DMS53 treated with DMSO at 0.1 percent for 48 hours (cell line): ENCODE measurements around the gene GSTA3.
"Not testable (repeated sequence)": the region's sequence is repeated elsewhere in the genome, so short reads cannot be mapped to it uniquely, and the experiment has no call there.

Source experiments
- DNase-seq: peaks from one replicate; lab custom pipeline; 2025; ENCODE audit not compliant: unreplicated experiment; lab: John Stamatoyannopoulos, UW

GSTA3 gene

DNA sequence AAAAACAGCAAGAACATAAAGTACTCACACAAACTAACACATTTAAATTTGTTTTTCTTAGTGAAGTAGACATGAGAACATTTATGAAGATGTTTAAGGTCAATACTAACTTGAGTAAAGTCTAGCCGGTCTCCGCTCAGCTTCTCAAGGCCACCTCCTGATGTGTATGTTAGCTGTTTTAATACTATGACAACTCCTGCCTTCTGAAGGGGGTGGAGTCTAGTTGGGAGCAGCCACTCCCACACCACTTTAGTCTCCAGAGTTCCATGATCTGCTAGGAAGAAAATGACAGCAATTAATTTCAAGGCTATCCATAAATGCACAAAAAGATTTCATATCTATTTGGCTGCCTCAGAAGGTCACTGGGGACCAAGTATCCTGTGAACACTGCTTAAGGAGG is at the start of gene GSTA3:
Gene GSTA3, minus strand, starts transcription at position 168 of the 400 bp plus-strand sequence. CDS start 3,864 bp downstream, outside the sequence.
- DNase-seq: no peak

DNA sequence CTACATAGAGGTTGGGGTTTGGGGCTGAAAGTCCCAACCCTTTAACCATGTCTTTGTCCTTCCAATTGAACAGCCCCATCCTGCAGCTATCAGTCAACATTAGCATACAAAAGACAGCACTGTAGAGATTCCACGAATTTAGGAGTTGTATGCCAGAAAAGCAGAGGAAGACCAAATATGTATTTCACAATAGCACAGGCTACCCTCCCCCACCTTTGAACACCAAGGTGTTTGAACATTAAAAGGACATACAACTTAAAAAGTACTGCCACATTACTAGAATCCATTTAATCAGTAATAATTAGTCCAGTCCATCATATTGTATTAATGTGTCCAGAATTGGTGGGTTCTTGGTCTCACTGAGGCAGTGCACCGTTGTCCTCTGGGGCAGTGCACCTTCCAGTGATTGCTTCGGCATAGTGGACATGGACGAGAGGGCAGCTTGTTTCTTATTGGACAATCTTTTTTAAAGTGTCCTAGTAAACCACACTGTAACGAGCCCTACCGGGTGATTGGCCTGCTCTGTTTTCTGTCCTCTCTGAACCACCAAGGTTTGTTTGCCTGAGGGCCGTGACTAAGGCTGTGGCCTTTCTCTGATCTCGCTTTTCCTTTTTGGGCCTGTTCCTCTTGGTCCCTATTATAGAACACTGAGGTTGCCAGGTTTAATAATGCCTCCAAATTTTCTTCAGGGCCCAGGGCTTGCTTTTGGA is 49.2 kb upstream of the GSTA3 start:
- no peak for DNase-seq

DNA sequence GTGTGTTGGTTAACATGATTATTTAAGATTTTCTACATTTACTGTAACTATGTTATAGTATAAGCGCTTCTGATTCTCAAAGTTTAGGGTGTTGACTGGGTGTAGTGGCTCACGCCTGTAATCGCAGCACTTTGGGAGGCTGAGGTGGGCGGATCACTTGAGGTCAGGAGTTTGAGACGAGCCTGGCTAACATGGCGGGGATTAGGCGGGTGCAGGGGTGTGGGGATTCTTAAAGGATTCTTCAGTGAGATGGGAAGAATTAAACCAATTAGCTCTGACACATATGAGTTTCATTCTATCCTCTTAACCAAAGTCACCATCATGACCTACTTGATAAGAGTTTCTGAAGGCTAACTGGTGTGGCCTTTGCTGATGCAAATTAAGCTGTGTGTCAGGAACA is 46.4 kb upstream of the GSTA3 start:
- DNase-seq: no peak

DNA sequence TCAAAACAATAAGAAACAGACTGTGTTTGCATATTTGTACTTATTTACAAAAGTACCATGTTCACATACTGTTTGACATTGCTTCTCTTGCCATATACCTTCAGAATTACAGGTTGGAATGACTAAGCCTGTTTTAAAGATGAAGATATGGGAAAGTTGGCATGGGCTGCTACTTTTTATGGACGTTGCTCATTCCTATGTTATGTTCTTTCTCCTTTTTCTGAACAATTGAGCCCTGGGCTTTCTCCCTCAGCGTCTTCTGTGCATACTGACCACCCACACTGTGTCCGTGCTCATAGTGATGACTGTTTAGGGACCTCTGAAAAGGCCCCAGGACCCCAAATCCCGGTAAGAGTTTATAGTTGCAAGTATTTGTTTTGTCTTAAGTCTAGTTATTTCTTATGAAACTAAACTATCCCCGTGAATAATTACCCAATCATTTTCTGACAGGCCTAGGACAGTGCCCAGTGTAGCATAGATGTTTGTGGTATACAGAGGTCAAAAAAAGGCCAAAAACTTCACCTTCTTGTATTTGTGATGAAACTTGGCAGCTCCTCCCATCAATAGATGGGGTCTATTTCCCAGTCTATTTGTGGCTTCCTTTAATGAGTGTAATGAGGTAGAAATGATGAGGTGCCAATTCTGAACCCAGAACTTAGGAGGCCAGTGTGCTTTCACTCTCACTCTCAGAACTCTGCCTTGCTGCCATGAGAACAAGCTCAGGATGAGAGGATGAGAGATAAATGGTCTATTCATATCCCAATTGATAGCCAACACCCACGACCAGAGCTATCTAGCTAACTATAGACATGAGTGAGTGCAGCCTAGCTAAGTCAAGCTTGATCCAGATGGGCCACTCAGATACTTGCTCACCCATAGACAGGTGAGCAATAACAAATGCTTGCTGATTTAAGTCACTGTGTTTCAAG is 44.7 kb upstream of the GSTA3 start:
- no peak for DNase-seq

DNA sequence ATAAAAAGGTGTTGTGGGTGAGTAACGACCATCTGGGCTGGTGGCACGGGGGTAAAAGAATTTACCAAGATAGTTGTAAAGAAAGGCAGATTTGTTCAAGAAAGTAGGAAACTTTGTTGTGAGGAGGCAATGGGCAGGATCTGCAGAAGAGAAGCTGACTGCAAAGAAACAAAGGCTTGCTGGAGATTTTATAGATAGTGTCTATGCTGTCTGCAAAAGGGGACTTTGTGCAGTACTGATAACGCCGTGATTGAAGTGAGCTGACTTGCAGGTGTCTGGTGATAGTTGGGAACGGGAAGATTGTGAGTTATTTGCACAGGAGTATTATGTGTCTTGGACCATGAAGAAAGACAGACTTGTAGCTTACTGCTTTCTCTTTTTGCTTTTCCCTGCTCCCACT is 36.8 kb upstream of the GSTA3 start:
- DNase-seq: no peak

DNA sequence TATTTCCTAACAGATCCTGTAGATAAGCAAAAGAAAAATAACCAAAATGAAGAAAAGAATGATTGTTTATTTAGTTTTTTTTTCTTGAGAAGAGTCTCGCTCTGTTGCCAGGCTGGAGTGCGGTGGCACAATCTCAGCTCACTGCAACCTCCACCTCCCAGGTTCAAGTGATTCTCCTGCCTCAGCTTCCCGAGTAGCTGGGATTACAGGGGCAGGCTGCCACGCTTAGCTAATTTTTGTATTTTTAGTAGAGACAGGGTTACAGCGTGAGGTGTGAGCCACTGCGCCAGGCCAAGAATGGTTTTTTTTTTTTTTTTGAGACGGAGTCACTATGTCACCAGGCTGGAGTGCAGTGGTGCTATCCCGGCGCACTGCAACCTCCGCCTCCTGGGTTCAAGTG is 33.3 kb upstream of the GSTA3 start:
- DNase-seq: not testable (repeated sequence)

DNA sequence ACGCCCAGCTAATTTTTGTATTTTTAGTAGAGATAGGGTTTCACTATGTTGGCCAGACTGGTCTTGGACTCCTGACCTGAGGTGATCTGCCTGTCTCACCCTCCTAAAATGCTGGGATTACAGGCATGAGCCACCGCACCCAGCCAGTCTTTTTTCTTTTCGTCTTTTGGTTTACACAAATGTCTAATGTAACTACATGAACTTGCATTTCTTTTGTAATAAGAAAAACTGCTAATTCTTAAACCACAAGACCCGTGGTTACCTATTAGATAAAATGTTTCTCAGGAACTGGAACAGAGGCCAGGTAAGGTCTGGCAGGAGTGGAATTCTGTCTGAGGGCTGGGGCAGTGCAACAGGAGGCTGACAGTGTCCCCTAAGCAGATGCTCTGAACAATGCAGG is 32.7 kb upstream of the GSTA3 start:
- DNase-seq: no peak

DNA sequence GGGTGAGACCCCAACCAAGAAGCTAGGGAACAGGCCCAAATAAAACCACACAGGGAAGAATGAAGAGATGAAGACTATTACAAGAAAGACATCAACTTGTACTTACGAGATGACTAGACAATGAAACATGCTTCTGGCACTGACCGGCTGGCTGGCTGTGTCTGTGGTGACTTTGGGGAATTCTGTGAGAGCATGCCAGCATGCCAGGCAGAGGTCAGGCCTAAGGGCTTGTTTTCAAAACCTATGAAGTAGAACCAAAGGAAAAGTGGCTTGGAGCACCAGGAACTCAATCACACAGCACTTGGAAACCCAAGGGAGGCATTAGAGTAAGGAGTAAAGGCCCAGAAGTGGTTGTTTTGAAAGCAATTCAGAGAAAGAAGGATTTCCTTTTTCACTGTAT is 28.4 kb upstream of the GSTA3 start:
- DNase-seq: no peak

DNA sequence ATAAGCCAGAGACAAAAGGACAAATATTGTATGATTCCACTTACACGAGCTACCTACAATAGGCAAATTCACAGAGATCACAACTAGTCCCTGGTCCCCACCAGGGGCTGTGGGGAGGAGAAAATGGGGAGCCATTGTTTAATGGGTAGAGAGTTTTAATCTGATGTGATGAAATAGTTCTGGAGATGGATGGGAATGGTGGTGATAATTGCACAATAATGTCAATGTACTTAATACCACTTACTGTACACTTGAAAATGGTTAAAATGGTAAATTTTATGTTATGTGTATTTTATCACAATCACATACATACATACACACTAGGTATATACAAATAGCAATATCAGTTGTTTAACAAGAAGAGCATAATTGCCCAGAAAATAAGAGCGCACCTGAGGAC is 24.3 kb upstream of the GSTA3 start:
- no peak for DNase-seq

DNA sequence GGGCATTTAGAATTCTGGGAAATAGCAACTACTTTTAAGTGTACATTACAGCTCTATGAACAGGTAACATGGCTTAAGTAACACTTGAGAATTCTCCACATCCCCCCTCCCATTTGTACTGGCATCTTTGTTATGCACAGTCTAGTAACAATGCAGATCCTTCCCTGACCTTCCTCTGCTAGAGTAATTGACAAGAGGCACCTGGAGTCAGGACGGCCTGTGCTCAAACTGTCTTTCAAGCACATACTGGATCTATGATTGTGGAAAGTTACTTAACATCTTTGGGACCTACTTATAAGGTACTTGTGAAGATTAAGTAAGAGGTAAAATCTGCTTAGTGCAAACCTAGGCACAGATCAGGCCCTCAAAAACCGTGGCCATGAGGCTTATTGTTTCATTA is 21.9 kb upstream of the GSTA3 start:
- no peak for DNase-seq

DNA sequence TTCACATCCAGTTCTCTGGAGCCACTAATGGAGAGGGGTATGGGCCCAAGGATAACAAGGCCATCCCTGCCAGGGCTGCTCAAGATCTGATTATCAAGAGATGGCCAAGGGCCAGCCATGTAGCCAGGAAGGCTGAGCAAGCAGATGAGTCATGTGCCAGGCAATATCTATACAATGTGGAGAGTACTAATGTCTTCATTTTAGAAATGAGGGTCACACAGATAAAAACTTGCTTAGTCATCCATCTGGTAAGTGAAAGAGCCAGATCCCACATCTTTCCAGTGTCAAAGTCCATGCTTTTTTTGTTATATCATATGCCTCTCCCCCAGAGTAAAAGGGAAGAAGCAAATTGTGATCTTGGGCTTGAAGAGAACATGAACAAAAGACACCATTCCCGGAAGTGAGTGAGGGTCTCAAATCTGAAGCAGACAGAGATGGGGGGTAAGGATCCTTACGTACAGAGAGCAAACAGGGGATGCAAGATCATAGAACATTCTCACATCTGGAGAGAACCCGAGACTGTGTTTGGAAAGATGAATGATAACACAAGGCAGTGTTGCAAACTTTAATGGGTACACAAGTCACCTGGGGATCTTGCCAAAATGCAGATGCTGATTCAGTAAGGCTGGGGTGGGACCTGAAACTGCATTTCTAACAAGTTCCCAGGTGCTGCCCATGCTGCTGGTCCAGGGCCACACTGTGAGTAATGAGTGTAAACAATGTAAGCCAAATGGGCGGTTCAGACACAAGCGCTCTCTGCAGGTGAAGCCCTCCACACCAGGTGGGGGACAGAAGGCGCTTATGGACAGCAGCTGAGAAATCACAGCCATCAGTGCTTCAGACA is 20.0 kb upstream of the GSTA3 start:
- DNase-seq: peak; percentile 31

DNA sequence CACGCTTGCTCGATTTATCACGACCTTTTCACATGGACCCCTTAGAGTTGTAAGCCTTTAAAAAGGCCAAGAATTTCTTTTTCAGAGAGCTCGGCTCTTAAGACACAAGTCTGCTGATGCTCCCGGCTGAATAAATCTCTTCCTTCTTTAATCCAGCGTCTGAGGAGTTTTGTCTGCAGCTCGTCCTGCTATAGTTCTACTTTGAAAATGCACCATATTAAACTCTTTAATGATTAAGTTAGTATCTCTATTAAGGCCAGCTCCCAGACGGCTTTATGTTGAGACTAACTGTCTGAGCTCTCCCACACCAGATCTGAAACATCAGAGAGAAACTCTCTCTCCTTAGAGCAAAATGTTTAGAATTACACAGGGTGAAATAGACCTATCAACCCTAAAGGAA is 18.0 kb upstream of the GSTA3 start:
- DNase-seq: no peak

DNA sequence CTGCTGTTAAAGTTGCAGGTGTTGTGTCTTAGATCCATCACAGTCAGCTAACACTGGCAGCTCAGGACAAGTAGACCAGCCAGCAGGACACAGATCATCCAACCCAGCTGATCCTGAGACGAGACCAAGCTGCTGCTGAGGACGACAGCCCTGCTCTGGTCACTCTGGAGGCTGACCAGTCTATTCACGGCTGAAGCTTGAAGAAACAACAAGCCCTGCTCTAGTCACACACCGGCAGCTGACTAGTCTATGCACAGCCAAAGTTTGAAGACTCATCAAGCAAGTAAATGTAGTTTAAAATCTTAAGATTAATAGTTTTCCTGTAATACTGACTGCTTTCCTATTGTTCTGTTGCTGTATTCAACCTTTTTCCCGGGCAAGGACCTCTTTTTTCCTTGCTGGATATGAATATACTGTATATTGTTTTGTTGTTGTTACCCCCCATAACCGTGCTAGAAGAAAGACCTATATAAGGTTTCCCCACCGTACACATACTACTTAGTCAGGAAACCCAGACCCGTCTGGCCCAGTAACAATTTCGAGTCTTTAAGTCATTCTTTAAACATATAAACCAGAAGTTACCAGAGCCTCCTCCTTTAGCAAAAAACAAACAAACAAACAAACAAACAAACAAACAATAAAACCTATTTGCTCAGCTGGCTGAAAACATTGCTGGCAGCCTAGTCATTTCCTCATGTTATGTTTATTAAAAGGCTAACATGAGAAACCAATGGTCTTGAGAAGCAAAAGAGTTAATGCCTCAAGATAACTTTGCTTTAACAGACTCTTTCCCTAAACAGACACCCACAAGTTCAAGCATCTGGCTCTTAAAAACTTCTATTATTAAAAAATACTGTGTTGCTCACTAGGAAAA is 16.7 kb upstream of the GSTA3 start:
- DNase-seq: no peak

DNA sequence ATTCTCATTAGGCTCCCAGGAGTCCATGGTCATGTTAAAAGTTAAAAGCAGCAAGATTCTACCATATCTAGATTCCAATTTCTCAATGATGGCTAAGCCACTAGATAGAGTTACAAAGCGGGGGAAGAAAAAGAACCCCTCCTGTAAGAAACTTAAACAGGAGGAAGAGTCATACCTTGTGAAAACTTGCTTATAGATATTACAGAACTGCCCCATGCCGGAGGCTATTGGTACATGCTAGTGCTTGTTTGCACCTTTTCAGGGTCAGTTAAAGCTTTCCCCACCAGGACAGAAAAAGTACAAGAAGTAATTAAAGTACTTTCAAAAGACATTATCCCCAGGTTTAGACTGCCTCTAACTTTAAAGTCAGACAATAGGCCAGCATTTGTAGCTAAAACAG is 15.5 kb upstream of the GSTA3 start:
- DNase-seq: no peak

DNA sequence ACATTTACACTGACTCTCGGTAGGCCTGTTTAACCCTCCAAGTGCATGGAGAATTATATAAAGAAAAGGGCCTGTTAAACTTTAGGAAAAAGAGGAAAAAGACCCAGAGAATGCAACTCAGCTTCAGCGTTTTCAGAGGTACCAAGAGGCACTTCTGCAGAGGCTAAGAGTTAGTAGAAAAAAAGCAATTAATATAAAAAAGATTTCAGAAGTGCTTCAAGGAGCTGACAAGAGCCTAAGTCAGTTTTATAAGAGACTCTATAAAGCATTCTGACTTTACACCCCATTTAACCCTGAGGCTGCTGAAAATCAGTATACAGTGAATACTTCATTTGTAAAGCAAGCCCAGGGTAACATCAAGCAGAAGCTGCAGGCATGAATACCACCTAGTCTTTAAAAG is 14.2 kb upstream of the GSTA3 start:
- DNase-seq: not testable (repeated sequence)

DNA sequence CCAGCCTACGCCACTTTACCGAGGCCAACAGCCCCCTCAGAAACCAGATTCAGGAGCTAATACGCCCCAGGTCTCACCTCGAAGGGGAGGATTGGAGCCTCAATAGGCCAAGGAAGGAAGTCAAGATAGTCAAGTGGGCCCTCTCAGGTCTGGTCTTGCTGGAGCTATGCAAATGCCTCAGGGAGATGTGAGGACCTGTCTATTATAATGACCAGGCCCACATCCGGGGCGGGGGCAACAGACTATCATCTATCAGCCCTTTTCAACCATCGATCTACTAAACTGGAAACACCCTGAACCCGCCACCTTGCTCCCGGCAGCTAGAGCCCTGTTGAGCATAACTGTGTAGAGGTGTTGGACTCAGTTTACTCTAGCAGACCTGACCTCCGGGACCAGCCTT is 12.7 kb upstream of the GSTA3 start:
- no peak for DNase-seq

DNA sequence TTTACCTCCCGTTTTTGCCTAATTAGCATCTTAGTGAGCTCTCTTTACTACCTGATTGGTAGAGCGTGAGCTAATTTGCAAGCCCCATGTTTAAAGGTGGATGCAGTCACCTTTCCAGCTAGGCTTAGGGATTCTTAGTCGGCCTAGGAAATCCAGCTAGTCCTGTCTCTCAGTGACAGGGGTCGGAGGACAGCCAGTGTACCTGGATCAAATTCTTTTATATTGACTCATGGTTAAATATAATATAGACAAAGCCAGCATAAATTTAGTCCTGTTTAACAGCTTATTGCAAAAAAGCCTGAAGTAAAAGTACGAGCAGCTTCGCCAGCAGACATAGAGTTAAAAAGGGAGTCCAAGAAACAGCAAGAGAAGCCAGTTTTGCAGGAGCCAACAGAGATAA is 12.2 kb upstream of the GSTA3 start:
- DNase-seq: no peak

DNA sequence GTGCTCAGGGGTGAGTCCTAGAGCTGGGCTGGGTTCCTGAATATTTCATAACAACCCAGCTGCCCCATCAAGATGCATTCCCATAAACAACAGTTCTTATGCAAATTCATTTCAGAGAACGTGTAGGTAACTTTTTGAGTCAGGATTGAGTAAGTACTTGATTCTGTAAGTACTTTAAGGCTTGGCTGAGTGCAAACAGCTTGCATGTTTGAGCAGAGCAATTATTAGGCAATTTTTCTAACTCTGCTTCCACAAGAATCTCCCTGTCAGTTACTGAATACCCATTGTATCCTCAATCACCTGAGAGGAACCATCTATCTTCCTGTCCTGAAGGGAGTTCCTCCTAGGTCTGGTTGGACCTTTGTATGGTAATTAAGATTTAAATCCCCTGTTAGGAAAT is 10.0 kb upstream of the GSTA3 start:
- DNase-seq: not testable (repeated sequence)

DNA sequence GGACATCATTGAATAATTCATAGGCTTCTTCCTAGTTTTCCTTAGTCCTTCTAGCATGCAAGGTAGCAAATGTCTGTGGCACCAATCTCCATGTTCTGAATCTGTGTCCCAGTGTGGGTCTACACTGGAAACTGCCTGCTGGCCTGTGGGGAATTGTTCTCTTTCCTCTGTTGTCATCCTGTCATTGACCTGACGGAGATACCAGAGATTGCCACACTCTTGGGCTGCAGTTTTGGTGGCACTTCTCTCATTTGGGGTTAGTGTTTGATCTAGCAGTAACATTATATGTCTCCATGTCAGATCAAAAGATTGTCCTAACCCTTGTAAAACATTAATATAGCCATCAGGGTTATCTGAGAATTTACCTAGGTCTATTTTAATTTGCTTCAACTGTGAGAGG is 9.3 kb upstream of the GSTA3 start:
- not testable (repeated sequence) for DNase-seq

DNA sequence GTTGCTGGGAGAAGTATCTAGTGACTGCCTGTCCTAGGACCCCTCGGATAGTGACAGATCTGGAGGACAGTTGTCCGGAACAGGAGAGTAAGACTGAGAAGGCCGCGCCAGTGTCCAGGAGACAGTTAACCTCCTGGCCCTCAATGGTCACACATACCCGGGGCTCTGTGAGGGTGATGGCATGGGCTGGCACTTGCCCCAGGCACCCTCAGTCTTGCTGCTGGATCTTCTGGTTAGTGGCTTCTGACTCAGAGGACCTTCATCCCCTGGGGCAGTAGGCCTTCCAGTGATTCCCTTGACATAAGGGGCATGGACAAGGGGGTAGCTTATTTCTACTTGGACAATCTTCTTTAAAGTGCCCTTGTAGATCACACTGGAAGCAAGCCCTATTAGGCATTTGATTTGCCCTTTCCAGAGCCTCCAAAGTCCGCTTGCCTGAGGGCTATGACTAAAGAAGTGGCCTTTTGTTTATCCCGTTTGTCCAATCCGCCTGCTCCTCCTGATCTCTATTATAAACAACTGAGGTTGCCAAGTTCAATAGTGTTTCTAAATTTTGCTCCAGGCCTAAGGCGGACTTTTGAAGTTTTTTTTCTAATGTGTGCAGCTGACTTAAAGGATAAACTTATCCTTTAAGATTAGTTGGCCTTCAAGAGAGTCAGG is 8.7 kb upstream of the GSTA3 start:
- not testable (repeated sequence) for DNase-seq
